HCT116 (cell line): Measurements from ENCODE around the gene ASCC2. TPM values are rescaled to one million over a fixed set of nuclear protein-coding genes. Genes with fewer than 3 reads are reported as not detected.

Source experiments
- ATAC-seq: fragments of 200-7000 bp; cut with Tn5 transposase; 2 replicates; pipeline ENCODE4 v1.9.1; 2020; ENCODE audit warnings: mild to moderate bottlenecking, moderate library complexity
- BruUV-seq: library from RNA; stranded (reverse); fragments of 400-500 nt; replicated peaks from 2 replicates; lab custom pipeline; 2021; lab: Mats Ljungman, UMichigan
- CTCF ChIA-PET: fragments of 300-600 bp; sonication (Branson Sonifier 250); formaldehyde crosslinking; loops from one replicate; lab custom pipeline; 2021; ENCODE audit warnings: antibody characterized with exemption; lab: Charles Lee
- POLR2A ChIA-PET: fragments of 300-600, 350-600 bp; sonication (Branson Sonifier 250); formaldehyde crosslinking; loops from one replicate; lab custom pipeline; 2021; ENCODE audit warnings: antibody characterized with exemption; lab: Charles Lee
- RAD21 ChIA-PET, 2 experiments: fragments of 300-600 bp; sonication (Branson Sonifier 250); formaldehyde crosslinking; loops; one replicate each; lab custom pipeline; 2023; ENCODE audit warnings: low total read pairs in 2 of 2; ENCODE audit not compliant: uncharacterized antibody in 2 of 2, unreplicated experiment in 2 of 2, low non-redundant PET in 1 of 2; lab: Charles Lee
- DNase-seq: peaks from one replicate; pipeline ENCODE4 v3.0.0-alpha.2; 2010; ENCODE audit warnings: low read depth, low spot score
- H2AFZ ChIP-seq: fragments of 200-600 bp; shearing (Covaris generic), sonication (generic); 2 replicates; pipeline ENCODE4 v1.6.1; 2017; ENCODE audit warnings: low read depth, mixed run types, mixed read lengths, antibody characterized with exemption, low read length; ENCODE audit not compliant: poor library complexity, severe bottlenecking
- H3K27ac ChIP-seq: 2 replicates; pipeline ENCODE4 v1.5.1; 2012; ENCODE audit warnings: low read depth, low read length
- H3K27me3 ChIP-seq: fragments of 200-600 bp; sonication (generic); 2 replicates; pipeline ENCODE4 v1.6.1; 2016; ENCODE audit warnings: mixed run types, low read length, mixed read lengths; ENCODE audit not compliant: insufficient read depth
- H3K36me3 ChIP-seq, 2 experiments: fragments of 200-500 bp in 1 of 2; fragments of 200-600 bp in 1 of 2; sonication (Bioruptor generic) in 1 of 2; sonication (generic) in 1 of 2; 2 replicates each; pipeline versions ENCODE4 v1.5.1 to v1.6.1; 2014 to 2016; ENCODE audit warnings: low read length in 2 of 2, inconsistent platforms in 1 of 2, mixed read lengths in 1 of 2, mixed run types in 1 of 2; ENCODE audit not compliant: insufficient read depth in 2 of 2, control insufficient read depth in 1 of 2
- H3K4me1 ChIP-seq, 2 experiments: fragments of 200-600 bp in 1 of 2; sonication (generic) in 1 of 2; 2 replicates each; pipeline versions ENCODE4 v1.5.1 to v1.6.1; 2012 to 2017; ENCODE audit warnings: low read length in 2 of 2, inconsistent platforms in 1 of 2, mild to moderate bottlenecking in 1 of 2, mixed read lengths in 1 of 2, mixed run types in 1 of 2, moderate library complexity in 1 of 2; ENCODE audit not compliant: insufficient read depth in 2 of 2, control insufficient read depth in 1 of 2
- H3K4me2 ChIP-seq: fragments of 200-600 bp; sonication (generic); 2 replicates; pipeline ENCODE4 v1.6.1; 2017; ENCODE audit warnings: mixed run types, low read length, mixed read lengths
- H3K4me3 ChIP-seq, 2 experiments: fragments of 200-600 bp in 1 of 2; sonication (generic) in 1 of 2; replicated peaks in 1 of 2; 2 replicates each; pipeline ENCODE4 v1.5.1; 2011 to 2016; ENCODE audit warnings: low read length in 2 of 2, control low read depth in 1 of 2, low read depth in 1 of 2, mild to moderate bottlenecking in 1 of 2, mixed read lengths in 1 of 2, mixed run types in 1 of 2
- H3K79me2 ChIP-seq: fragments of 200-600 bp; sonication (generic); 2 replicates; pipeline ENCODE4 v1.6.1; 2017; ENCODE audit warnings: mild to moderate bottlenecking, mixed run types, low read length, moderate library complexity, mixed read lengths; ENCODE audit not compliant: insufficient read depth
- H3K9ac ChIP-seq: fragments of 200-600 bp; sonication (generic); 2 replicates; pipeline ENCODE4 v1.6.1; 2016; ENCODE audit warnings: low read length, mixed read lengths
- H3K9me2 ChIP-seq: fragments of 200-600 bp; sonication (generic), shearing (Covaris generic); 2 replicates; pipeline ENCODE4 v1.6.1; 2017; ENCODE audit warnings: mixed run types, mild to moderate bottlenecking, moderate library complexity; ENCODE audit not compliant: insufficient read depth
- H3K9me3 ChIP-seq, 2 experiments: fragments of 200-500 bp in 1 of 2; fragments of 200-600 bp in 1 of 2; sonication (Bioruptor generic) in 1 of 2; sonication (generic) in 1 of 2; 2 replicates each; pipeline ENCODE4 v1.6.1; 2014 to 2017; ENCODE audit warnings: low read length in 2 of 2, mixed read lengths in 2 of 2, inconsistent platforms in 1 of 2, low read depth in 1 of 2, mild to moderate bottlenecking in 1 of 2, mixed run types in 1 of 2, moderate library complexity in 1 of 2; ENCODE audit not compliant: control insufficient read depth in 1 of 2, insufficient read depth in 1 of 2
- H4K20me1 ChIP-seq: fragments of 200-600 bp; sonication (generic), shearing (Covaris generic); 2 replicates; pipeline ENCODE4 v1.6.1; 2017; ENCODE audit warnings: mixed run types, mild to moderate bottlenecking, moderate library complexity; ENCODE audit not compliant: insufficient read depth
- CBX3 ChIP-seq: IDR thresholded peaks from 2 replicates; pipeline ENCODE4 v1.6.1; 2012; ENCODE audit warnings: low read depth
- EGR1 ChIP-seq: IDR thresholded peaks from 2 replicates; pipeline ENCODE4 v1.6.1; 2012; ENCODE audit warnings: low read depth
- POLR2A ChIP-seq: IDR thresholded peaks from 2 replicates; pipeline ENCODE4 v1.7.0; 2011; ENCODE audit warnings: borderline replicate concordance; ENCODE audit not compliant: insufficient read depth, insufficient read length; ENCODE audit errors: extremely low read depth
- POLR2AphosphoS5 ChIP-seq: IDR thresholded peaks from 2 replicates; pipeline ENCODE4 v1.6.1; 2011; ENCODE audit warnings: mild to moderate bottlenecking, low read depth, low read length, moderate library complexity
- SP1 ChIP-seq: IDR thresholded peaks from 2 replicates; pipeline ENCODE4 v1.6.1; 2012; ENCODE audit warnings: low read depth
- TCF7L2 ChIP-seq: IDR thresholded peaks from 2 replicates; pipeline ENCODE4 v1.7.0; 2011; ENCODE audit warnings: borderline replicate concordance, inconsistent platforms; ENCODE audit not compliant: insufficient read depth, insufficient read length; ENCODE audit errors: extremely low read depth
- ZFX ChIP-seq: fragments of 450-650 bp; IDR thresholded peaks from 2 replicates; pipeline ENCODE4 v1.6.1; 2017
- intact Hi-C: fragments of 100-400 bp; cut with micrococcal nuclease; formaldehyde crosslinking; loops from 2 replicates; pipeline ENCODE4 v1.10.0; 2022
- total RNA-seq: library from RNA; stranded (reverse); gene quantifications from one replicate; pipeline ENCODE4 v1.2.1, GENCODE V29; 2021; ENCODE audit not compliant: unreplicated experiment
- TF ChIP-seq, protein P1 (sequence below), 3 experiments: fragments of 200-600 bp in 1 of 3; sonication (generic) in 1 of 3; IDR thresholded peaks in 2 of 3; conservative IDR thresholded peaks in 1 of 3; 2 replicates each; pipeline ENCODE4 v1.5.1; 2012 to 2017; ENCODE audit warnings: low read depth in 2 of 3, low read length in 2 of 3, antibody characterized with exemption in 1 of 3, borderline replicate concordance in 1 of 3, control low read depth in 1 of 3, mild to moderate bottlenecking in 1 of 3, mixed read lengths in 1 of 3, mixed run types in 1 of 3, moderate library complexity in 1 of 3; ENCODE audit not compliant: insufficient read depth in 1 of 3
- TF ChIP-seq, protein P2 (sequence below): IDR thresholded peaks from 2 replicates; pipeline ENCODE4 v1.6.1; 2012
- TF ChIP-seq, protein P3 (sequence below): IDR thresholded peaks from 2 replicates; pipeline ENCODE4 v1.6.1; 2012; ENCODE audit warnings: low read depth

The ASCC2 gene
- total RNA-seq, 1 experiment from 2014 or later, result 68.6 TPM

DNA sequence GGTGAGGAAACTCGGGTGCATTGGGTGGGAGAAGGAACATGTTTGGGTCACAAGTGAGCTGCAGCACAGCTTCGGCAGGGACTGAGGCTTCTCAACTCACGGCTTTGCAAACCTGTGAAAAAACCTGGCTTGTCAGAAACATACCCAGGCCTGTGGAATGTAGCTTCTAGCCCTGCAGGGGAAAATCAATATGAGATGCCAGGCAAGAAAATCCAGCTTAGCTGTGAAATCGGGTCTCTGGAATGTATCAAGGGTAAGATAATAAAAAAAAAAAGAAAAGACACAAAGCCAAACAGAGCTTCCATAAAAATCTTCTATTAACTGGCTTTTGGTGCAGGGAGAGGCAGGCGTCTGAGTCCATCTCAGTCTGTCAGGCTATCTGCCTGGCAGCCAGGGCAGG is 42.4 kb downstream of the ASCC2 start:
- RAD21 ChIA-PET, result no interaction called here
- Histone ChIP-seq H4K20me1 (no peaks in the 10 kb centered on the region), H3K4me2 (no peak overlapping the region), H3K27me3 (no peaks in the 10 kb centered on the region), H2AFZ (no peak overlapping the region), H3K9me3 (no peaks in the 10 kb centered on the region), H3K27ac (no peak overlapping the region; the same call in 1 of the 2 replicates), H3K79me2 (no peaks in the 10 kb centered on the region), H3K36me3 (peaks cover 15 to 30% of the 10 kb centered on the region in 2 experiments; a peak in 3 of 4 replicates), H3K9me2 (no peaks in the 10 kb centered on the region), H3K9ac (no peak overlapping the region), H3K4me3 (no peak overlapping the region), H3K4me1 (peaks cover 26 to 28% of the 10 kb centered on the region in 2 experiments)
- no TSS peak for BruUV-seq
- POLR2A ChIA-PET, result interaction anchor here (0.9 kb wide), 1 partner anchor 19 kb away, joined by 3 read pairs; no protein-coding TSS in a partner anchor
- intact Hi-C loops, result no loop called here
- CTCF ChIA-PET, result interaction anchor here (1.2 kb wide), 1 partner anchor 210 kb away, joined by 5 read pairs; no protein-coding TSS in a partner anchor
- no peak for TF ChIP-seq EGR1
- TF ChIP-seq, protein P1, sequence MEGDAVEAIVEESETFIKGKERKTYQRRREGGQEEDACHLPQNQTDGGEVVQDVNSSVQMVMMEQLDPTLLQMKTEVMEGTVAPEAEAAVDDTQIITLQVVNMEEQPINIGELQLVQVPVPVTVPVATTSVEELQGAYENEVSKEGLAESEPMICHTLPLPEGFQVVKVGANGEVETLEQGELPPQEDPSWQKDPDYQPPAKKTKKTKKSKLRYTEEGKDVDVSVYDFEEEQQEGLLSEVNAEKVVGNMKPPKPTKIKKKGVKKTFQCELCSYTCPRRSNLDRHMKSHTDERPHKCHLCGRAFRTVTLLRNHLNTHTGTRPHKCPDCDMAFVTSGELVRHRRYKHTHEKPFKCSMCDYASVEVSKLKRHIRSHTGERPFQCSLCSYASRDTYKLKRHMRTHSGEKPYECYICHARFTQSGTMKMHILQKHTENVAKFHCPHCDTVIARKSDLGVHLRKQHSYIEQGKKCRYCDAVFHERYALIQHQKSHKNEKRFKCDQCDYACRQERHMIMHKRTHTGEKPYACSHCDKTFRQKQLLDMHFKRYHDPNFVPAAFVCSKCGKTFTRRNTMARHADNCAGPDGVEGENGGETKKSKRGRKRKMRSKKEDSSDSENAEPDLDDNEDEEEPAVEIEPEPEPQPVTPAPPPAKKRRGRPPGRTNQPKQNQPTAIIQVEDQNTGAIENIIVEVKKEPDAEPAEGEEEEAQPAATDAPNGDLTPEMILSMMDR (IDR thresholded peaks at IDR 0.05 in 2 of 3, conservative IDR thresholded peaks at IDR 0.05 in 1 of 3; ENCODE audit: borderline replicate concordance in 1 of 3, insufficient read depth in 1 of 3, low read depth in 2 of 3, low read length in 2 of 3), result no peak
- TF ChIP-seq TCF7L2, result no peak
- TF ChIP-seq, protein P2, sequence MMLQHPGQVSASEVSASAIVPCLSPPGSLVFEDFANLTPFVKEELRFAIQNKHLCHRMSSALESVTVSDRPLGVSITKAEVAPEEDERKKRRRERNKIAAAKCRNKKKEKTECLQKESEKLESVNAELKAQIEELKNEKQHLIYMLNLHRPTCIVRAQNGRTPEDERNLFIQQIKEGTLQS, result no peak
- TF ChIP-seq CBX3, result no peak
- TF ChIP-seq POLR2AphosphoS5, result no peak
- TF ChIP-seq, protein P3, sequence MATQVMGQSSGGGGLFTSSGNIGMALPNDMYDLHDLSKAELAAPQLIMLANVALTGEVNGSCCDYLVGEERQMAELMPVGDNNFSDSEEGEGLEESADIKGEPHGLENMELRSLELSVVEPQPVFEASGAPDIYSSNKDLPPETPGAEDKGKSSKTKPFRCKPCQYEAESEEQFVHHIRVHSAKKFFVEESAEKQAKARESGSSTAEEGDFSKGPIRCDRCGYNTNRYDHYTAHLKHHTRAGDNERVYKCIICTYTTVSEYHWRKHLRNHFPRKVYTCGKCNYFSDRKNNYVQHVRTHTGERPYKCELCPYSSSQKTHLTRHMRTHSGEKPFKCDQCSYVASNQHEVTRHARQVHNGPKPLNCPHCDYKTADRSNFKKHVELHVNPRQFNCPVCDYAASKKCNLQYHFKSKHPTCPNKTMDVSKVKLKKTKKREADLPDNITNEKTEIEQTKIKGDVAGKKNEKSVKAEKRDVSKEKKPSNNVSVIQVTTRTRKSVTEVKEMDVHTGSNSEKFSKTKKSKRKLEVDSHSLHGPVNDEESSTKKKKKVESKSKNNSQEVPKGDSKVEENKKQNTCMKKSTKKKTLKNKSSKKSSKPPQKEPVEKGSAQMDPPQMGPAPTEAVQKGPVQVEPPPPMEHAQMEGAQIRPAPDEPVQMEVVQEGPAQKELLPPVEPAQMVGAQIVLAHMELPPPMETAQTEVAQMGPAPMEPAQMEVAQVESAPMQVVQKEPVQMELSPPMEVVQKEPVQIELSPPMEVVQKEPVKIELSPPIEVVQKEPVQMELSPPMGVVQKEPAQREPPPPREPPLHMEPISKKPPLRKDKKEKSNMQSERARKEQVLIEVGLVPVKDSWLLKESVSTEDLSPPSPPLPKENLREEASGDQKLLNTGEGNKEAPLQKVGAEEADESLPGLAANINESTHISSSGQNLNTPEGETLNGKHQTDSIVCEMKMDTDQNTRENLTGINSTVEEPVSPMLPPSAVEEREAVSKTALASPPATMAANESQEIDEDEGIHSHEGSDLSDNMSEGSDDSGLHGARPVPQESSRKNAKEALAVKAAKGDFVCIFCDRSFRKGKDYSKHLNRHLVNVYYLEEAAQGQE, result no peak
- no peak for TF ChIP-seq SP1
- no peak for TF ChIP-seq POLR2A
- TF ChIP-seq ZFX, result no peak
- DNase-seq, result no peak
- ATAC-seq, result no peak
